ENCODE measurements around the gene KIAA1549.

DNA sequence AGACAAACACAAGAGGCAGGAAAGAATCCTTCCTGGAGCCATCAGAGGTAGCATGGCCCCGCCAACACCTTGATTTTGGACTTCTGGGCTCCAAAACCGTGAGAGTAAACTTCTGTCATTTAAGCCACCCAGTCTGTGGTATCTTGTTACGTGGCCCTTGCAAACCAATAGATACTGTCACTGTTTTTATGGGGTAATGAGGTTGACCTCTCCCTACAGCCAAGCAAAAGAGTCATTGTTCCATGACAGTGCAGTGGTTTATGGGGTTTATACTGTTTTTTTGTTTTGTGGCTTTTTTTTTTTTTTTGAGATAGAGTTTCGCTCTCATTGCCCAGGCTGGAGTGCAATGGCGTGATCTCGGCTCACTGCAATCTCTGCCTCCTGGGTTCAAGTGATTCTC, 32.8 kb downstream of the KIAA1549 start:
- TF ChIP-seq SP1 (CRISPR knock-in tag; conservative IDR thresholded peaks at IDR 0.05) (no peak), SMAD4 (CRISPR knock-in tag; IDR thresholded peaks at IDR 0.05) (no peak)

Data from WTC11 (cell line).